ENCODE measurements around the gene RNU7-1. TPM values are rescaled to one million over a fixed set of nuclear protein-coding genes. Genes with fewer than 3 reads are reported as not detected.

Gene RNU7-1
- total and polyA plus RNA-seq, 10 of the 15 experiments (the other 5 are each of a cell fraction or from before 2014, with no cell fraction given): not detected

DNA sequence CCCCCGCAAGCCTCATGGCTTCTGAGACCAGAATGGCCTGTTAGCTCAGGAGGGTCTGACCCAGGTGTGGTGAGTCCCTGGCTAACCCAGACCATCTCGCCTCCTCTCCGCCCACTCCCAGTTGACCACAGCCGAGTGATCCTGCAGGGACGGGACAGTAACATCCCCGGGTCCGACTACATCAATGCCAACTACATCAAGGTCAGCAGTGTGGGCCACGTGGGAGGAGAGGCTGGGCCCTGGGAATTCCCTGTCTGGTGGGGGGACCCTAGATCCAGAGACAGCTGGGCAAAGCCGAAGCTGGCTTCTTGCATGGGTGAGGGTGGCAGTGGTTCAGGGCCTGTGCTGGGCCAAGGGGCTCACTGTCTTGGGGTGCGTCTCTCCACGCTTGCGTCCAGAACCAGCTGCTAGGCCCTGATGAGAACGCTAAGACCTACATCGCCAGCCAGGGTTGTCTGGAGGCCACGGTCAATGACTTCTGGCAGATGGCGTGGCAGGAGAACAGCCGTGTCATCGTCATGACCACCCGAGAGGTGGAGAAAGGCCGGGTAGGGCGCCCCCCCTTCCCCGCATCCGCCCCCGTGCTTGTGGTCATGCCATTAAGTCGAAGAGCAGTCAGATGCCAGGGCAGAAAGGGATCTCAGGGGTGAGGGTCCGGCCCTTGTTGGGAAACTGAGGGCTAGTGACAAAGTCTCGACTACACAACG, 12.6 kb downstream of the RNU7-1 start:
- DNase-seq (ENCODE audit: low read depth, low spot score) (no peak), ATAC-seq (0 out of 3 replicates have a peak, but pooled peaks have one; percentile 0), FAIRE-seq (no peak)
- in situ Hi-C loops (cut with MboI): loop anchor here (25.0 kb wide), 1 partner anchor 1681 kb away; no protein-coding TSS in a partner anchor
- SMC1A ChIA-PET (ENCODE audit: uncharacterized antibody, unreplicated experiment): interaction anchor here (0.9 to 13.2 kb wide), 5 partner anchors 8 to 30 kb away, joined by 3 to 395 read pairs (median 3); partner anchors contain the start of genes C12orf57, PTPN6 and RNU7-1
- RAD21 ChIA-PET (ENCODE audit: unreplicated experiment): interaction anchor here (1.2 to 13.5 kb wide), 3 partner anchors 10 to 203 kb away, joined by 3 to 426 read pairs (median 6); partner anchors contain the start of genes C12orf57, C1RL, MLF2 and RNU7-1
- WGBS (ENCODE audit: insufficient coverage, insufficient replicate concordance, low lambda C conversion rate, missing lambda C conversion rate): 9% methylated on average over 28 of the region's 28 CpGs
- intact Hi-C loops (cut with micrococcal nuclease; ENCODE audit: unreplicated experiment): no loop called here
- POLR2A ChIA-PET: interaction anchor here (1.2 to 13.5 kb wide), 3 partner anchors 9 to 31 kb away, joined by 4 to 524 read pairs (median 7); partner anchors contain the start of genes C12orf57, PTPN6 and RNU7-1
- H3K36me3 ChIP-seq (ENCODE audit: control insufficient read depth in 2 of 2, insufficient read depth in 2 of 2, low read length in 1 of 2): peaks cover 11 to 39% of the 10 kb centered on the region in 2 experiments
- no peaks in the 10 kb centered on the region for H4K20me1 ChIP-seq (ENCODE audit: control insufficient read depth, insufficient read depth)
- H3K4me3 ChIP-seq: peak overlapping the region; percentile 95; the same call in 1 of the 2 replicates
- H3K79me2 ChIP-seq (ENCODE audit: control insufficient read depth, insufficient read depth, low read length): peaks cover 98% of the 10 kb centered on the region
- peaks cover 75% of the 10 kb centered on the region for H3K4me1 ChIP-seq (ENCODE audit: control insufficient read depth, insufficient read depth, low read length)
- BruUV-seq (replicated peaks): no TSS peak
- H3K27me3 ChIP-seq (replicated peaks in 1 of 2; ENCODE audit: control insufficient read depth in 2 of 2, insufficient read depth in 2 of 2, low read length in 1 of 2): no peaks in the 10 kb centered on the region
- no peaks in the 10 kb centered on the region for H3K9me3 ChIP-seq (replicated peaks; ENCODE audit: control insufficient read depth, insufficient read depth, low read length)
- peak overlapping the region; percentile 99 for H3K4me2 ChIP-seq (ENCODE audit: control insufficient read depth, insufficient read depth)
- peak overlapping the region; percentile 63 for H3K9ac ChIP-seq (ENCODE audit: control insufficient read depth, insufficient read depth, low read length)
- no peak overlapping the region for H2AFZ ChIP-seq (ENCODE audit: control insufficient read depth, low read depth, low read length)
- CTCF ChIA-PET: interaction anchor here (1.0 to 13.2 kb wide), 3 partner anchors 8 to 31 kb away, joined by 3 to 645 read pairs (median 6); partner anchors contain the start of genes C12orf57, PTPN6 and RNU7-1
- H3K27ac ChIP-seq (ENCODE audit: control insufficient read depth, insufficient read depth): peak overlapping the region; percentile 99
- TF ChIP-seq NR2F1 (conservative IDR thresholded peaks at IDR 0.05): peak; percentile 51; the same call in 1 of the 2 replicates
- no peak for TF ChIP-seq TBL1XR1 (IDR thresholded peaks at IDR 0.05; ENCODE audit: low read depth, low read length)
- TF ChIP-seq GABPA (IDR thresholded peaks at IDR 0.05; ENCODE audit: low read depth): no peak
- TF ChIP-seq MEF2A (IDR thresholded peaks at IDR 0.05; ENCODE audit: insufficient read depth, low read depth, low read length): no peak
- TF ChIP-seq MEF2B (IDR thresholded peaks at IDR 0.05; ENCODE audit: partially characterized antibody, poor library complexity, severe bottlenecking): peak; percentile 30
- peak; percentile 35; the same call in 1 of the 2 replicates for TF ChIP-seq POLR2AphosphoS5 (IDR thresholded peaks at IDR 0.05; ENCODE audit: low read length)
- TF ChIP-seq LARP7 (IDR thresholded peaks at IDR 0.05): peak; percentile 73
- TF ChIP-seq ZNF622 (IDR thresholded peaks at IDR 0.05): no peak
- no peak for TF ChIP-seq NFIC (IDR thresholded peaks at IDR 0.05; ENCODE audit: low read depth, low read length)
- TF ChIP-seq BACH1 (IDR thresholded peaks at IDR 0.05; ENCODE audit: borderline replicate concordance): no peak
- TF ChIP-seq TCF12 (IDR thresholded peaks at IDR 0.05; ENCODE audit: low read depth, low read length): 0 out of 2 replicates have a peak, but pooled peaks have one; percentile 35
- no peak for TF ChIP-seq USF1 (IDR thresholded peaks at IDR 0.05; ENCODE audit: borderline replicate concordance, extremely low read length, insufficient read depth, low read depth, low read length)
- TF ChIP-seq, protein P1, sequence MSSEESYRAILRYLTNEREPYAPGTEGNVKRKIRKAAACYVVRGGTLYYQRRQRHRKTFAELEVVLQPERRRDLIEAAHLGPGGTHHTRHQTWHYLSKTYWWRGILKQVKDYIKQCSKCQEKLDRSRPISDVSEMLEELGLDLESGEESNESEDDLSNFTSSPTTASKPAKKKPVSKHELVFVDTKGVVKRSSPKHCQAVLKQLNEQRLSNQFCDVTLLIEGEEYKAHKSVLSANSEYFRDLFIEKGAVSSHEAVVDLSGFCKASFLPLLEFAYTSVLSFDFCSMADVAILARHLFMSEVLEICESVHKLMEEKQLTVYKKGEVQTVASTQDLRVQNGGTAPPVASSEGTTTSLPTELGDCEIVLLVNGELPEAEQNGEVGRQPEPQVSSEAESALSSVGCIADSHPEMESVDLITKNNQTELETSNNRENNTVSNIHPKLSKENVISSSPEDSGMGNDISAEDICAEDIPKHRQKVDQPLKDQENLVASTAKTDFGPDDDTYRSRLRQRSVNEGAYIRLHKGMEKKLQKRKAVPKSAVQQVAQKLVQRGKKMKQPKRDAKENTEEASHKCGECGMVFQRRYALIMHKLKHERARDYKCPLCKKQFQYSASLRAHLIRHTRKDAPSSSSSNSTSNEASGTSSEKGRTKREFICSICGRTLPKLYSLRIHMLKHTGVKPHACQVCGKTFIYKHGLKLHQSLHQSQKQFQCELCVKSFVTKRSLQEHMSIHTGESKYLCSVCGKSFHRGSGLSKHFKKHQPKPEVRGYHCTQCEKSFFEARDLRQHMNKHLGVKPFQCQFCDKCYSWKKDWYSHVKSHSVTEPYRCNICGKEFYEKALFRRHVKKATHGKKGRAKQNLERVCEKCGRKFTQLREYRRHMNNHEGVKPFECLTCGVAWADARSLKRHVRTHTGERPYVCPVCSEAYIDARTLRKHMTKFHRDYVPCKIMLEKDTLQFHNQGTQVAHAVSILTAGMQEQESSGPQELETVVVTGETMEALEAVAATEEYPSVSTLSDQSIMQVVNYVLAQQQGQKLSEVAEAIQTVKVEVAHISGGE (CRISPR knock-in tag; IDR thresholded peaks at IDR 0.05): no peak
- no peak for TF ChIP-seq RB1 (IDR thresholded peaks at IDR 0.05; ENCODE audit: borderline replicate concordance)
- TF ChIP-seq SPI1 (IDR thresholded peaks at IDR 0.05; ENCODE audit: borderline replicate concordance, insufficient read depth, low read depth, low read length): no peak
- peak; percentile 22; the same call in 1 of the 2 replicates for TF ChIP-seq POLR2AphosphoS2 (IDR thresholded peaks at IDR 0.05; ENCODE audit: low read depth, low read length)
- TF ChIP-seq CHD1 (IDR thresholded peaks at IDR 0.05; ENCODE audit: low read depth, low read length): no peak
- no peak for TF ChIP-seq ZBED1 (IDR thresholded peaks at IDR 0.05; ENCODE audit: borderline replicate concordance)

Data from GM12878 (cell line).